ENCODE results near the gene HNRNPK. TPM values are rescaled to one million over a fixed set of nuclear protein-coding genes. Genes with fewer than 3 reads are reported as not detected.

The HNRNPK gene
- total RNA-seq, 1 donor from 2014 or later, result 462 TPM

- DNase-seq (ENCODE audit: low spot score), result no peak
Observed at GRCh38 chr9:83934569-83935275, 45.3 kb downstream of the HNRNPK start.

GRCh38 chr9:83933790-83934189 lies 46.2 kb downstream of the HNRNPK start:
- DNase-seq (ENCODE audit: low spot score), result peak; percentile 35

- DNase-seq (ENCODE audit: low spot score), result no peak
Observed at GRCh38 chr9:83932851-83933250, 47.2 kb downstream of the HNRNPK start.

GRCh38 chr9:83932011-83932410 lies 48.0 kb downstream of the HNRNPK start:
- no peak for DNase-seq (ENCODE audit: low spot score)

GRCh38 chr9:83930881-83931280 lies 49.1 kb downstream of the HNRNPK start:
- DNase-seq (ENCODE audit: low spot score), result no peak

- no peak for DNase-seq (ENCODE audit: low spot score)
Observed at GRCh38 chr9:83927591-83927990, 52.4 kb downstream of the HNRNPK start.

GRCh38 chr9:83920927-83921707 lies 58.9 kb downstream of the HNRNPK start, which contains the start of gene KIF27:
Gene KIF27, minus strand, starts transcription at chr9:83921432. Its CDS starts 5,841 bp downstream, at chr9:83915591.
- DNase-seq (ENCODE audit: low spot score), result peak; percentile 99

GRCh38 chr9:83920469-83920926 lies 59.5 kb downstream of the HNRNPK start:
- DNase-seq (ENCODE audit: low spot score), result peak; percentile 69

- DNase-seq (ENCODE audit: low spot score), result no peak
Observed at GRCh38 chr9:83919111-83919510, 60.9 kb downstream of the HNRNPK start.

Other genes starting within 250 kb of the HNRNPK start
- gene GKAP1, start 162.4 kb downstream of the HNRNPK start, total RNA-seq (ENCODE audit: insufficient read depth, low replicate concordance), result 12.0 TPM
- gene KIF27, start 58.8 kb downstream of the HNRNPK start, total RNA-seq (ENCODE audit: insufficient read depth, low replicate concordance), result 21.7 TPM
- 8.2 TPM for gene RMI1, start 590 bp upstream of the HNRNPK start, total RNA-seq (ENCODE audit: insufficient read depth, low replicate concordance)

All from umbilical cord (tissue), 2 donors.